H1 (cell line): ENCODE results near the gene NT5E. TPM values are rescaled to one million over a fixed set of nuclear protein-coding genes. Genes with fewer than 3 reads are reported as not detected.

ENCODE experiments used
- POU5F1 ChIP-seq: IDR thresholded peaks from 2 replicates; pipeline ENCODE4 v1.6.1; 2011; ENCODE audit warnings: low read depth, mild to moderate bottlenecking, low read length, moderate library complexity
- RAD21 ChIP-seq, 2 experiments: IDR thresholded peaks in 1 of 2; conservative IDR thresholded peaks in 1 of 2; 2 replicates each; pipeline ENCODE4 v1.6.1; 2011; ENCODE audit warnings: low read depth in 2 of 2, low read length in 2 of 2, improper control_type of control experiment in 1 of 2, inconsistent platforms in 1 of 2, mild to moderate bottlenecking in 1 of 2, moderate library complexity in 1 of 2
- polyA plus RNA-seq, 7 experiments: library from polyadenylated mRNA; depleted of rRNA in 3 of 7; stranded (reverse) in 5 of 7; unstranded in 2 of 7; fragments of >200 nt in 5 of 7; fragments of 200-250 nt in 2 of 7; gene quantifications; 1 replicate in 5 of 7; 2 replicates in 1 of 7; 4 replicates in 1 of 7; pipeline versions ENCODE4 v1.2.1 to v1.2.3, GENCODE V29; 2011 to 2013; ENCODE audit warnings: missing spikeins in 2 of 7, mixed read lengths in 2 of 7
- total RNA-seq: library from RNA; stranded (reverse); fragmentation: NEBNext Ultra II Directional; extraction: Animal tissue kit (Norgen Biotek cat#: 25700); gene quantifications from 2 replicates; pipeline ENCODE4 v1.2.1, GENCODE V29; 2021

The NT5E gene
- total and polyA plus RNA-seq, 2 of the 8 experiments (the other 6 are each of a cell fraction or from before 2014, with no cell fraction given) = 0.74 to 1.5 TPM

- TF ChIP-seq POU5F1 (no peak), RAD21 (IDR thresholded peaks at IDR 0.05 in 1 of 2, conservative IDR thresholded peaks at IDR 0.05 in 1 of 2; ENCODE audit: low read depth in 2 of 2, low read length in 2 of 2) (no peak)
These were observed 13.9 kb downstream of the NT5E start (continued) for GRCh38 chr6:85463621-85464259.
